CD8-positive, alpha-beta memory T cell (primary cell): ENCODE measurements around the gene AQP2. TPM values are rescaled to one million over a fixed set of nuclear protein-coding genes. Genes with fewer than 3 reads are reported as not detected.

Source experiments
- CTCF ChIA-PET: fragments of 350-600 bp; sonication (Branson Sonifier 250); formaldehyde crosslinking; loops from one replicate; lab custom pipeline; 2021; ENCODE audit warnings: antibody characterized with exemption; lab: Charles Lee
- POLR2A ChIA-PET: fragments of 350-600 bp; sonication (Branson Sonifier 250); formaldehyde crosslinking; loops from one replicate; lab custom pipeline; 2021; ENCODE audit warnings: antibody characterized with exemption; lab: Charles Lee
- DNase-seq, 5 donors: peaks; one replicate each; pipeline versions ENCODE4 v3.0.0 to v3.0.0-alpha.2; 2020 to 2022; ENCODE audit warnings: mixed read lengths in 1 of 5
- H3K27ac ChIP-seq: one replicate; pipeline ENCODE4 v1.7.0; 2013; ENCODE audit warnings: low read depth, mild to moderate bottlenecking, low read length, moderate library complexity
- H3K27me3 ChIP-seq: 2 replicates; pipeline ENCODE4 v1.7.0; 2013; ENCODE audit warnings: low read length, mild to moderate bottlenecking; ENCODE audit not compliant: insufficient read depth, poor library complexity, severe bottlenecking
- H3K36me3 ChIP-seq: 2 replicates; pipeline ENCODE4 v1.7.0; 2013; ENCODE audit warnings: mild to moderate bottlenecking, low read length, moderate library complexity; ENCODE audit not compliant: insufficient read depth
- H3K4me1 ChIP-seq: 2 replicates; pipeline ENCODE4 v1.7.0; 2013; ENCODE audit warnings: mild to moderate bottlenecking, low read length, moderate library complexity; ENCODE audit not compliant: insufficient read depth
- H3K4me3 ChIP-seq: 2 replicates; pipeline ENCODE4 v1.7.0; 2013; ENCODE audit warnings: mild to moderate bottlenecking, low read length
- H3K9me3 ChIP-seq: 2 replicates; pipeline ENCODE4 v1.7.0; 2013; ENCODE audit warnings: mild to moderate bottlenecking, low read length
- H3K27ac Mint-ChIP-seq, 8 donors: one replicate each; pipeline ENCODE4 v1.8.0; 2020 to 2021; ENCODE audit warnings: mixed read lengths in 8 of 8, mild to moderate bottlenecking in 6 of 8, inconsistent platforms in 3 of 8, moderate library complexity in 3 of 8
- H3K27me3 Mint-ChIP-seq, 2 donors: one replicate each; pipeline ENCODE4 v1.8.0; 2020 to 2021; ENCODE audit warnings: mixed read lengths in 2 of 2, mild to moderate bottlenecking in 1 of 2, moderate library complexity in 1 of 2
- H3K36me3 Mint-ChIP-seq, 3 donors: one replicate each; pipeline ENCODE4 v1.8.0; 2020 to 2021; ENCODE audit warnings: mixed read lengths in 3 of 3, inconsistent platforms in 1 of 3, mild to moderate bottlenecking in 1 of 3
- H3K4me1 Mint-ChIP-seq, 3 donors: one replicate each; pipeline ENCODE4 v1.8.0; 2020 to 2021; ENCODE audit warnings: mixed read lengths in 3 of 3, inconsistent platforms in 1 of 3, mild to moderate bottlenecking in 1 of 3
- H3K4me3 Mint-ChIP-seq, 7 donors: one replicate each; pipeline ENCODE4 v1.8.0; 2020 to 2021; ENCODE audit warnings: mixed read lengths in 7 of 7, mild to moderate bottlenecking in 6 of 7, moderate library complexity in 4 of 7, inconsistent platforms in 2 of 7
- H3K9me3 Mint-ChIP-seq, 5 donors: one replicate each; pipeline ENCODE4 v1.8.0; 2020 to 2022; ENCODE audit warnings: mixed read lengths in 5 of 5, mild to moderate bottlenecking in 3 of 5, moderate library complexity in 2 of 5, inconsistent platforms in 1 of 5
- polyA plus RNA-seq: library from polyadenylated mRNA; unstranded; fragments of 300-500 nt; fragmentation: Illumina TruSeq; gene quantifications from one replicate; pipeline ENCODE4 v1.2.3, GENCODE V29; 2021
- total RNA-seq, 2 experiments: library from RNA; stranded (reverse); gene quantifications; one replicate each; pipeline ENCODE4 v1.2.3, GENCODE V29; 2021

The AQP2 gene
- total and polyA plus RNA-seq, 3 experiments from 2014 or later, result not detected

DNA sequence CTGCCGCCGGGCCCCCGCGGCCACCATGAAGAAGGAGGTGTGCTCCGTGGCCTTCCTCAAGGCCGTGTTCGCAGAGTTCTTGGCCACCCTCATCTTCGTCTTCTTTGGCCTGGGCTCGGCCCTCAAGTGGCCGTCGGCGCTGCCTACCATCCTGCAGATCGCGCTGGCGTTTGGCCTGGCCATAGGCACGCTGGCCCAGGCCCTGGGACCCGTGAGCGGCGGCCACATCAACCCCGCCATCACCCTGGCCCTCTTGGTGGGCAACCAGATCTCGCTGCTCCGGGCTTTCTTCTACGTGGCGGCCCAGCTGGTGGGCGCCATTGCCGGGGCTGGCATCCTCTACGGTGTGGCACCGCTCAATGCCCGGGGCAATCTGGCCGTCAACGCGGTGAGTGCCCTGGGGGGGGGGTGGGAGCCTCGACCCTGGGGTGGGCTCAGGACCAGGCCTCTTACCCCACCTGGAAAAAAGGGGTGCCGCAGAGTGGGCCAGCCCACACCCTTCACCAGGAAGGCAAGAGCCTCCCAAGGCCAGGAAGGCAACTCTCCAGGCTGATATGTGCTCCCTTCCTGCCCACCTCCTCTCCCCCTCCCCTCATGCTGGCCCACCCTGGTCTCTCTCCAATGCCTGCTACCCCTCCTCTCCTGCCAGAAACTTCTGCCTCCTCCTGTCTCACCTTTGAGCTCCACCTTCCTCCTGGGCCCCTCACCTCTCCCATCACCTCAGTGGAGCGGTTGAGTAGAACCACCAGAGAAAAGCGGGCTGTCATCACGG is 11.6 kb downstream of the AQP2 start:
- no peaks in the 10 kb centered on the region for H3K9me3 ChIP-seq
- H3K4me3 ChIP-seq, result no peak overlapping the region
- ChIA-PET CTCF (interaction anchor here (2.2 kb wide), 1 partner anchor 16 kb away, joined by 10 read pairs; no protein-coding TSS in a partner anchor), POLR2A (no interaction called here)
- H3K27ac ChIP-seq, result no peak overlapping the region
- Mint-ChIP-seq H3K4me3 (peak overlapping the region in 3 of 7 donors; percentile 9 to 61 (median 39)), H3K9me3 (no peaks in the 10 kb centered on the region), H3K27me3 (peaks cover 46 to 82% of the 10 kb centered on the region in 2 donors), H3K4me1 (peaks cover 8 to 16% (median 8%) of the 10 kb centered on the region in 3 donors), H3K36me3 (no peaks in the 10 kb centered on the region), H3K27ac (no peak overlapping the region)
- no peaks in the 10 kb centered on the region for H3K36me3 ChIP-seq
- no peaks in the 10 kb centered on the region for H3K4me1 ChIP-seq
- H3K27me3 ChIP-seq, result peaks cover 40% of the 10 kb centered on the region
- no peak for DNase-seq

DNA sequence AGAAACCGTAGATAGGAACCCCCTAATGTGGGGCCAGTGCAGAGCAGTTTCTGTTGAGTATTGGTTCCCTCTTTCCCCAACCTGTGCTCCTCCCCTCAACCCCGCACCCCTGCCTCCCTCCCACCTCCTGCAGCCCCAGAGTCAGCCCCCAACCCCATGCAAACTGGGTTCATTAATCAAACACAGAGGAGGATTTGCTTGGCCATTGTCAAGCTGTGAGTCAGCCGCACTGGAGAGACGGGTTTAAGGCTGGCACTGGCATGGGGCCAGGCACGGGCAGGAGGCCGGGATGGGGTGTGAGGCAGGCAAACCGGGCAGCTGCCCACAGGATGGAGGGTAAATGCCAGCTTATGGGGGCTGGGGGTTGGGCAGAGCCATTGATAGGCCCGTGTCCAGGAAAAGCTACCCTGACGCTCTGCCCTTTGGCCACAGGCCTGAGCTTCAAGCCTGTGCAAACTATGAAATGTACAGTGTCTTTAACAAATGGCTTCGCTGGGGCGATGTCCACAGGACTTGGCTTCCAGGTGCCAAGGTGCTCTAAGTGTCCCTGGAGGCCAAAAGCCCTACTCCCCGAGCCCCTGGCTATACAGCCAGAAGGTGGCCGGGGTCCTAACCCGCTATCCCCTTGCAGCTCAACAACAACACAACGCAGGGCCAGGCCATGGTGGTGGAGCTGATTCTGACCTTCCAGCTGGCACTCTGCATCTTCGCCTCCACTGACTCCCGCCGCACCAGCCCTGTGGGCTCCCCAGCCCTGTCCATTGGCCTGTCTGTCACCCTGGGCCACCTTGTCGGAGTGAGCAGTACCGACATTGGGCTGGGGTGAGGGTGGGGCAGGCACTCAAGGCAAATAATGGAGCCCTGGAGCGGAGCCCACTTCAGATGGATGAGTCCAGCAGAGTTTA is 12.6 kb downstream of the AQP2 start:
- Mint-ChIP-seq H3K27ac (no peak overlapping the region), H3K36me3 (no peaks in the 10 kb centered on the region), H3K4me1 (peaks cover 8 to 19% (median 9%) of the 10 kb centered on the region in 3 donors), H3K4me3 (peak overlapping the region in 1 of 7 donors; percentile 51), H3K27me3 (peaks cover 44 to 72% of the 10 kb centered on the region in 2 donors), H3K9me3 (no peaks in the 10 kb centered on the region)
- H3K4me3 ChIP-seq, result no peak overlapping the region
- CTCF ChIA-PET, result interaction anchor here (0.9 to 2.2 kb wide), 3 partner anchors 17 to 107 kb away, joined by 3 to 10 read pairs (median 3); no protein-coding TSS in a partner anchor
- POLR2A ChIA-PET, result no interaction called here
- H3K9me3 ChIP-seq, result no peaks in the 10 kb centered on the region
- no peak for DNase-seq
- H3K27ac ChIP-seq, result no peak overlapping the region
- peaks cover 5% of the 10 kb centered on the region for H3K4me1 ChIP-seq
- peaks cover 36% of the 10 kb centered on the region for H3K27me3 ChIP-seq
- no peaks in the 10 kb centered on the region for H3K36me3 ChIP-seq

DNA sequence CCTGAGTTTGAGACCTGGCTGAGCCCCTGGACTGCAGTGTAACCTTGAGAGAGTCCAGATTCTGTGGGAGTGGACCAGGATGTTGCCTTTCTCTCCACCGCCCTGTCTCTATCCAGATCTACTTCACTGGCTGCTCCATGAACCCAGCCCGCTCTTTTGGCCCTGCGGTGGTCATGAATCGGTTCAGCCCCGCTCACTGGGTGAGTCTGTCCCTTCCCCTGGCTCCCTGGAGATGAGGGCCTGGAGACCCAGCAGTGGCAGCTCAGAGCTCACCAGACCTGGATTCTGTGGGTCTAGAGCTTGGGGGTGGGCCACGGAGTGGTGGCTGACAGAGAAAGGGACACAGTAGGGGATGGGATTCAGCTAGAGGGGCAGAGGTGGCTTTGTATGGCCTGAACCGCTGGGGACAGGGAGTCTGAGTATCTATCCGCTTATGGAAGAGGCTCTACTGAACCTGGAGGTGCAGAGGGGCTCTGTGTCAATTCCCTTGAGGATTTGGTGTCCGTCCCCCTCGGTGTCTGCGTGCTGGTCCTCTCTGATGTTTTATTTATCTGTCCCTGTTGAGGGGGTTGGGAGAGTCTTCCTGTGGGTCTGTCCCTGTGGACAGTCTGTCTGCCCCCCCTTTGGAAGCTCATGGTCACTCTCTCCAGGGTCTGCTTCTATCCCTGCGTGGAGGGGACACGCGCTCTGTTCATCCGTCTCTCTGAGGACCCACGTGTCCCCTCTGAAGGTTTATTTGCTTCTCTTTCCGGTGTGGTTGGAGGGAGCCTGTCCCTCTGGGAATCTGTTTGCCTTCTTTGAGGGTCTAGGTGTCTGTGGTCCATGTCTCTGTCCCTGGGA is 13.7 kb downstream of the AQP2 start:
- peaks cover 5% of the 10 kb centered on the region for H3K4me1 ChIP-seq
- peaks cover 40 to 62% of the 10 kb centered on the region in 2 donors for H3K27me3 Mint-ChIP-seq
- no peaks in the 10 kb centered on the region for H3K36me3 ChIP-seq
- no peaks in the 10 kb centered on the region for H3K36me3 Mint-ChIP-seq
- peaks cover 8 to 19% (median 9%) of the 10 kb centered on the region in 3 donors for H3K4me1 Mint-ChIP-seq
- H3K9me3 ChIP-seq, result no peaks in the 10 kb centered on the region
- H3K9me3 Mint-ChIP-seq, result no peaks in the 10 kb centered on the region
- POLR2A ChIA-PET, result no interaction called here
- no peak for DNase-seq
- peaks cover 36% of the 10 kb centered on the region for H3K27me3 ChIP-seq
- H3K27ac ChIP-seq, result no peak overlapping the region
- CTCF ChIA-PET, result interaction anchor here (0.9 to 5.6 kb wide), 5 partner anchors 18 to 106 kb away, joined by 3 to 62 read pairs (median 10); no protein-coding TSS in a partner anchor
- H3K4me3 ChIP-seq, result no peak overlapping the region
- H3K27ac Mint-ChIP-seq, result peak overlapping the region in 1 of 8 donors; percentile 24
- H3K4me3 Mint-ChIP-seq, result no peak overlapping the region

DNA sequence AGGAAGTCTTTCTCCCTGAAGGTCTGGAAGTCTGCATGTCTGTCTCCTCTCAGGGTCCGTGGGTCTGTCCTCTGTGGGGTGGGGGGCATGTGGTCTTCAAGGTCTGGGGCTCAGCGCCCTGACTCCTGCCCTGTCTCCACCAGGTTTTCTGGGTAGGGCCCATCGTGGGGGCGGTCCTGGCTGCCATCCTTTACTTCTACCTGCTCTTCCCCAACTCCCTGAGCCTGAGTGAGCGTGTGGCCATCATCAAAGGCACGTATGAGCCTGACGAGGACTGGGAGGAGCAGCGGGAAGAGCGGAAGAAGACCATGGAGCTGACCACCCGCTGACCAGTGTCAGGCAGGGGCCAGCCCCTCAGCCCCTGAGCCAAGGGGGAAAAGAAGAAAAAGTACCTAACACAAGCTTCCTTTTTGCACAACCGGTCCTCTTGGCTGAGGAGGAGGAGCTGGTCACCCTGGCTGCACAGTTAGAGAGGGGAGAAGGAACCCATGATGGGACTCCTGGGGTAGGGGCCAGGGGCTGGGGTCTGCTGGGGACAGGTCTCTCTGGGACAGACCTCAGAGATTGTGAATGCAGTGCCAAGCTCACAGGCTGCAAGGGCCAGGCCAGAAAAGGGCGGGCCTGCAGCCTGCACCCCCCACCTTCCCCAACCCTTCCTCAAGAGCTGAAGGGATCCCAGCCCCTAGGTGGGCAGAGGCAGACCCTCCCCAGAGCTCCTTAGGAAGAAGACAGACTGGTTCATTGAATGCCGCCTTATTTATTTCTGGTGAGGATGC is 14.5 kb downstream of the AQP2 start:
- H3K36me3 Mint-ChIP-seq, result no peaks in the 10 kb centered on the region
- ChIA-PET CTCF (interaction anchor here (1.2 to 5.6 kb wide), 4 partner anchors 17 to 115 kb away, joined by 3 to 62 read pairs (median 50); no protein-coding TSS in a partner anchor), POLR2A (no interaction called here)
- no peaks in the 10 kb centered on the region for H3K9me3 Mint-ChIP-seq
- no peaks in the 10 kb centered on the region for H3K36me3 ChIP-seq
- DNase-seq, result no peak
- no peak overlapping the region for H3K27ac ChIP-seq
- no peak overlapping the region for H3K27ac Mint-ChIP-seq
- H3K27me3 ChIP-seq, result peaks cover 34% of the 10 kb centered on the region
- no peak overlapping the region for H3K4me3 ChIP-seq
- no peak overlapping the region for H3K4me3 Mint-ChIP-seq
- H3K9me3 ChIP-seq, result no peaks in the 10 kb centered on the region
- peaks cover 33 to 53% of the 10 kb centered on the region in 2 donors for H3K27me3 Mint-ChIP-seq
- peaks cover 8 to 19% (median 9%) of the 10 kb centered on the region in 3 donors for H3K4me1 Mint-ChIP-seq
- peaks cover 5% of the 10 kb centered on the region for H3K4me1 ChIP-seq

DNA sequence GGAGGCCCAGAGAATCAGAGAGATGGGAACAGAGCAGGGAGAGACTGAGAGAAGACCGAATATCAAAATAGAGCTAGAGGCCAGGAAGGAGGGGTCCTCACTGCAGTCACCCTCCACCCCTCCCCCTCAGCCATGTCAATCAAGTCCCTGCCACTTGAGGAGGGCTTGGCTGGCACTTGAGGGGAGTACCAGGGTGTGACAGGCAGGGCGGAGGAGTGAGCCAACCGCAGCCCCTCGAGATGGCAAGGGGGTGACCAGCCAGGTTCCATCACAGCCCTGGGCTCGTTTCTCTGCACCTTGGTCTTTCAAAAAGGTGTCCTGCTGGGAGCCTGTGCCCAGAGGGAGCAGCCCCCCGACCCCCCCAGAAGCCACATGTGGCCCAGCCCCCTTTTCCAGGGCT is 15.3 kb downstream of the AQP2 start:
- ChIA-PET POLR2A (no interaction called here), CTCF (interaction anchor here (1.0 to 5.6 kb wide), 15 partner anchors 7 to 224 kb away, joined by 3 to 62 read pairs (median 12); partner anchors contain the start of gene TMBIM6)
- Mint-ChIP-seq H3K4me1 (peaks cover under 1 to 12% (median 4%) of the 10 kb centered on the region in 3 donors), H3K27me3 (peaks cover 25 to 45% of the 10 kb centered on the region in 2 donors), H3K9me3 (no peaks in the 10 kb centered on the region), H3K36me3 (no peaks in the 10 kb centered on the region), H3K4me3 (no peak overlapping the region), H3K27ac (no peak overlapping the region)
- Histone ChIP-seq H3K27me3 (peaks cover 26% of the 10 kb centered on the region), H3K4me3 (no peak overlapping the region), H3K4me1 (peaks cover 5% of the 10 kb centered on the region), H3K27ac (no peak overlapping the region), H3K36me3 (no peaks in the 10 kb centered on the region), H3K9me3 (no peaks in the 10 kb centered on the region)
- DNase-seq, result no peak

DNA sequence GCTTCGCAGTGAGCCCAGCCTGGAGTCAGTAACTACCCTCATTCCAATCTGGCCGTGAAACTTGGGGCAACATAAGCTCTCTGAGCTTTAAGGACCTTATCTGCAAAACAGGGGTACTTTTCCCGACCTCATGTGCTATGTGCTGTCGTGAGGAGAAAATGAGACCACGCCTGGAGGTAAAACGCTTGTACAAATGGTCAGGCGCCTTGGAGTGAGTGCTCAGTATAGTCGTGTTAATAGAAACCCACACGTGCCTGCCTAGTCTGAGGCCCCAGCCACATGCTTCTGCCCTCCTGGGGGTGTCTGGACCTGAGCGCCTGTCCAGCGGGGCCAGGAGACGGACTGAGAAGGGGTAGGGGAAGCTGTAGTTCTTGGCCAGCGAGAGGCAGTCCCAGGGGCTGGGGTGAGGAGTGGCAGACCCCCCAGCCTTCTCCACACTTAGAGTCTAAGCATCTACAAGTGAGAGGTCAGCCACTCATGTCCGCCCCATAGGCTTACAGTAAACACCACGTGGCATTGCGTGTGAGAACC is 16.0 kb downstream of the AQP2 start:
- Histone ChIP-seq H3K27me3 (peaks cover 25% of the 10 kb centered on the region), H3K4me3 (no peak overlapping the region), H3K27ac (no peak overlapping the region), H3K36me3 (no peaks in the 10 kb centered on the region), H3K9me3 (no peaks in the 10 kb centered on the region), H3K4me1 (peaks cover 5% of the 10 kb centered on the region)
- Mint-ChIP-seq H3K9me3 (no peaks in the 10 kb centered on the region), H3K4me1 (peaks cover 0 to 11% (median 4%) of the 10 kb centered on the region in 3 donors), H3K27me3 (peaks cover 25 to 44% of the 10 kb centered on the region in 2 donors), H3K4me3 (peak overlapping the region in 4 of 7 donors; percentile 32 to 79 (median 62)), H3K27ac (no peak overlapping the region), H3K36me3 (no peaks in the 10 kb centered on the region)
- ChIA-PET CTCF (interaction anchor here (0.7 to 5.6 kb wide), 41 partner anchors 8 to 293 kb away, joined by 3 to 62 read pairs (median 5); partner anchors contain the start of gene TMBIM6), POLR2A (no interaction called here)
- DNase-seq, result no peak
